ENCODE measurements around the gene TNFAIP1.
"Not testable (repeated sequence)": the region's sequence is repeated elsewhere in the genome, so short reads cannot be mapped to it uniquely, and the experiment has no call there.

The TNFAIP1 gene

GRCh38 chr17:28324781-28325180, 10.8 kb upstream of the TNFAIP1 start:
- DNase-seq (ENCODE audit: low read depth in 2 of 2), result no peak

GRCh38 chr17:28325211-28325610, 10.3 kb upstream of the TNFAIP1 start:
- no peak for DNase-seq (ENCODE audit: low read depth in 2 of 2)

GRCh38 chr17:28326114-28326513, 9.4 kb upstream of the TNFAIP1 start:
- DNase-seq (ENCODE audit: low read depth in 2 of 2), result no peak

GRCh38 chr17:28327031-28327607, 8.4 kb upstream of the TNFAIP1 start:
- DNase-seq (ENCODE audit: low read depth in 2 of 2), result no peak

GRCh38 chr17:28327709-28328108, 7.9 kb upstream of the TNFAIP1 start:
- no peak for DNase-seq (ENCODE audit: low read depth in 2 of 2)

GRCh38 chr17:28328325-28328724, 7.2 kb upstream of the TNFAIP1 start:
- DNase-seq (ENCODE audit: low read depth in 2 of 2), result no peak

GRCh38 chr17:28330671-28331070, 4.9 kb upstream of the TNFAIP1 start:
- DNase-seq (ENCODE audit: low read depth in 2 of 2), result no peak

GRCh38 chr17:28331891-28332420, 3.6 kb upstream of the TNFAIP1 start:
- no peak for DNase-seq (ENCODE audit: low read depth in 2 of 2)

GRCh38 chr17:28333083-28333746, 2.3 kb upstream of the TNFAIP1 start:
- DNase-seq (ENCODE audit: low read depth in 2 of 2), result no peak

- DNase-seq (ENCODE audit: low read depth in 2 of 2), result no peak
These were observed 1.4 kb upstream of the TNFAIP1 start for GRCh38 chr17:28334171-28334570.

- no peak for DNase-seq (ENCODE audit: low read depth in 2 of 2)
These were observed 828 bp upstream of the TNFAIP1 start for GRCh38 chr17:28334666-28335200.

- no peak for DNase-seq (ENCODE audit: low read depth in 2 of 2)
These were observed 654 bp downstream of the TNFAIP1 start for GRCh38 chr17:28335959-28336871.

GRCh38 chr17:28338056-28338768, 2.7 kb downstream of the TNFAIP1 start:
- DNase-seq (ENCODE audit: low read depth in 2 of 2), result no peak

- not testable (repeated sequence) for DNase-seq (ENCODE audit: low read depth in 2 of 2)
These were observed 3.2 kb downstream of the TNFAIP1 start for GRCh38 chr17:28338769-28339212.

GRCh38 chr17:28339431-28339830, 3.9 kb downstream of the TNFAIP1 start:
- DNase-seq (ENCODE audit: low read depth in 2 of 2), result no peak

- no peak for DNase-seq (ENCODE audit: low read depth in 2 of 2)
These were observed 4.8 kb downstream of the TNFAIP1 start for GRCh38 chr17:28340374-28340773.

GRCh38 chr17:28341516-28341915, 6.0 kb downstream of the TNFAIP1 start:
- DNase-seq (ENCODE audit: low read depth in 2 of 2), result no peak

- no peak for DNase-seq (ENCODE audit: low read depth in 2 of 2)
These were observed 6.8 kb downstream of the TNFAIP1 start for GRCh38 chr17:28342313-28342712.

- DNase-seq (ENCODE audit: low read depth in 2 of 2), result no peak
These were observed 8.0 kb downstream of the TNFAIP1 start for GRCh38 chr17:28343491-28343932.

- no peak for DNase-seq (ENCODE audit: low read depth in 2 of 2)
These were observed 8.4 kb downstream of the TNFAIP1 start for GRCh38 chr17:28344011-28344410.

GRCh38 chr17:28344435-28344901, 8.9 kb downstream of the TNFAIP1 start:
- DNase-seq (ENCODE audit: low read depth in 2 of 2), result no peak
